SH-SY5Y (cell line): ENCODE data around the gene MTTP.

Experiments used
- GATA2 ChIP-seq: IDR thresholded peaks from 2 replicates; pipeline ENCODE4 v1.6.1; 2011; ENCODE audit warnings: mild to moderate bottlenecking, low read depth, low read length
- GATA3 ChIP-seq: IDR thresholded peaks from 2 replicates; pipeline ENCODE4 v1.6.1; 2011; ENCODE audit warnings: low read depth, mild to moderate bottlenecking, low read length, moderate library complexity

DNA sequence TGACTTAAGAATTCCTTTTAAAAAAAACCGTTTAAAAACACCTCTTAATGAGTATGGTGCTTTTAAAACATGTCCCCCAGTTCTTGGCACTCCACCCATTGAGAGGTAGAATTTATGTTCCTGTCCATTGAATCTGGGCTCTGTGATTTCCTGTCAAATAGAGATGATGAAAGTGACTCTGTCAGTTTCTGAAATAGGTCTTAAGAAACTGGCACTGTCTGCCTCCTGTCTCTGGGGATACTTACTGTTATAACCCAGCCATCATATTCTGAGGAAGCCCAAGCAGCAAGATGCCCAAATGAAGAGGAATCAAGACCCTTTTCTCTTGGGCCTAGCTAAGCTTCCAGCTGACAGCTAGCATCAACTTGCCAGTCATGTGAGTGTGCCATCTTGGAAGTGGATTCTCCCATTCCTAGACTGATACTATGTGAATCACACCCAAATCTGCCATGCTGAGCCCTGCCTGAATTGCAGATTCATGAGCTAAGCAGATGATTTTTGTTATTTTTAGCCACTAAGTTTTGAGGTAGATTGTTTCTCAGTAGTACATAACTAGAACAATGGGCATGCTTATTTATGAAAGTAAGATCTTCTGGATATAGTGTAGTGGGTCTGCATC lies 60.2 kb downstream of the MTTP start:
- TF ChIP-seq GATA3 (no peak), GATA2 (no peak)
